Uterus (tissue), 4 donors: ENCODE results near the gene SDC3. TPM values are rescaled to one million over a fixed set of nuclear protein-coding genes. Genes with fewer than 3 reads are reported as not detected.

Source experiments
- DNase-seq, 2 donors: peaks; one replicate each; pipeline ENCODE4 v3.0.0-alpha.2; 2019 to 2020
- H3K27ac ChIP-seq, 2 donors: fragments of 200-600 bp; sonication (generic); 1 replicate in 1 of 2; 2 replicates in 1 of 2; pipeline ENCODE4 v1.5.1; 2016 to 2018
- H3K27me3 ChIP-seq, 2 donors: fragments of 200-600 bp; sonication (generic); one replicate each; pipeline ENCODE4 v1.5.1; 2018 to 2019; ENCODE audit warnings: control low read depth in 1 of 2
- H3K36me3 ChIP-seq, 2 donors: fragments of 200-600 bp; sonication (generic); one replicate each; pipeline ENCODE4 v1.5.1; 2019; ENCODE audit warnings: control low read depth in 1 of 2
- H3K4me1 ChIP-seq, 2 donors: fragments of 200-600 bp; sonication (generic); one replicate each; pipeline ENCODE4 v1.5.1; 2018 to 2019; ENCODE audit warnings: control low read depth in 1 of 2
- H3K4me3 ChIP-seq, 2 donors: fragments of 200-600 bp; sonication (generic); 1 replicate in 1 of 2; 2 replicates in 1 of 2; pipeline ENCODE4 v1.5.1; 2018 to 2019; ENCODE audit warnings: mild to moderate bottlenecking in 1 of 2
- H3K9me3 ChIP-seq, 2 donors: fragments of 200-600 bp; sonication (generic); one replicate each; pipeline ENCODE4 v1.5.1; 2019; ENCODE audit warnings: control low read depth in 1 of 2
- POLR2A ChIP-seq, 2 donors: fragments of 450-650 bp; IDR thresholded peaks; one replicate each; pipeline ENCODE4 v1.6.1; 2016; ENCODE audit warnings: antibody characterized with exemption in 2 of 2, mild to moderate bottlenecking in 1 of 2, moderate library complexity in 1 of 2
- intact Hi-C: fragments of 100-400 bp; cut with DNase I; formaldehyde crosslinking; loops from one replicate; pipeline ENCODE4 v1.15.1; 2023; ENCODE audit warnings: low total_unique reads
- total RNA-seq, 4 donors: library from RNA; depleted of rRNA in 3 of 4; stranded (reverse); fragments of >200 nt in 3 of 4; gene quantifications; one replicate each; pipeline versions ENCODE4 v1.1.0 to v1.2.4, GENCODE V29; 2014 to 2023
- TF ChIP-seq, protein P1 (sequence below), 4 experiments: fragments of 200-600 bp in 2 of 4; fragments of 450-650 bp in 2 of 4; sonication (generic) in 2 of 4; IDR thresholded peaks; one replicate each; pipeline ENCODE4 v1.5.1; 2016 to 2019; ENCODE audit warnings: antibody characterized with exemption in 4 of 4, mild to moderate bottlenecking in 2 of 4, moderate library complexity in 1 of 4
- donor health status: DM: yes; HTN: yes; CAD: no.

SDC3 gene
- total RNA-seq, 4 donors from 2014 or later, result 12.4 to 38.3 (median 30.5) TPM

GRCh38 chr1:30907481-30908315, 860 bp downstream of the SDC3 start:
- intact Hi-C loops, result no loop called here
- H3K4me3 ChIP-seq, result peak overlapping the region; percentile 50 to 65
- no peak for TF ChIP-seq POLR2A (IDR thresholded peaks at IDR 0.05)
- TF ChIP-seq, protein P1, sequence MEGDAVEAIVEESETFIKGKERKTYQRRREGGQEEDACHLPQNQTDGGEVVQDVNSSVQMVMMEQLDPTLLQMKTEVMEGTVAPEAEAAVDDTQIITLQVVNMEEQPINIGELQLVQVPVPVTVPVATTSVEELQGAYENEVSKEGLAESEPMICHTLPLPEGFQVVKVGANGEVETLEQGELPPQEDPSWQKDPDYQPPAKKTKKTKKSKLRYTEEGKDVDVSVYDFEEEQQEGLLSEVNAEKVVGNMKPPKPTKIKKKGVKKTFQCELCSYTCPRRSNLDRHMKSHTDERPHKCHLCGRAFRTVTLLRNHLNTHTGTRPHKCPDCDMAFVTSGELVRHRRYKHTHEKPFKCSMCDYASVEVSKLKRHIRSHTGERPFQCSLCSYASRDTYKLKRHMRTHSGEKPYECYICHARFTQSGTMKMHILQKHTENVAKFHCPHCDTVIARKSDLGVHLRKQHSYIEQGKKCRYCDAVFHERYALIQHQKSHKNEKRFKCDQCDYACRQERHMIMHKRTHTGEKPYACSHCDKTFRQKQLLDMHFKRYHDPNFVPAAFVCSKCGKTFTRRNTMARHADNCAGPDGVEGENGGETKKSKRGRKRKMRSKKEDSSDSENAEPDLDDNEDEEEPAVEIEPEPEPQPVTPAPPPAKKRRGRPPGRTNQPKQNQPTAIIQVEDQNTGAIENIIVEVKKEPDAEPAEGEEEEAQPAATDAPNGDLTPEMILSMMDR (IDR thresholded peaks at IDR 0.05), result no peak
- peak overlapping the region; percentile 72 to 75 for H3K27ac ChIP-seq
- H3K4me1 ChIP-seq, result peaks cover 0 to 7% of the 10 kb centered on the region in 2 donors
- H3K36me3 ChIP-seq, result no peaks in the 10 kb centered on the region
- peak in 1 of 2 donors; percentile 36 for DNase-seq
- no peaks in the 10 kb centered on the region for H3K9me3 ChIP-seq
- H3K27me3 ChIP-seq, result no peaks in the 10 kb centered on the region

GRCh38 chr1:30906631-30907441, 1.7 kb downstream of the SDC3 start:
- no peaks in the 10 kb centered on the region for H3K27me3 ChIP-seq
- H3K36me3 ChIP-seq, result no peaks in the 10 kb centered on the region
- TF ChIP-seq, protein P1 (IDR thresholded peaks at IDR 0.05), result no peak
- no peak for TF ChIP-seq POLR2A (IDR thresholded peaks at IDR 0.05)
- DNase-seq, result peak in 1 of 2 donors; percentile 15
- H3K4me1 ChIP-seq, result peaks cover 0 to 15% of the 10 kb centered on the region in 2 donors
- peak overlapping the region; percentile 72 to 75 for H3K27ac ChIP-seq
- peak overlapping the region in 1 of 2 donors; percentile 65 for H3K4me3 ChIP-seq
- H3K9me3 ChIP-seq, result no peaks in the 10 kb centered on the region
- intact Hi-C loops, result no loop called here

- Histone ChIP-seq H3K4me1 (peaks cover 0 to 17% of the 10 kb centered on the region in 2 donors), H3K9me3 (no peaks in the 10 kb centered on the region), H3K4me3 (no peak overlapping the region), H3K36me3 (no peaks in the 10 kb centered on the region), H3K27ac (peak overlapping the region; percentile 18 to 75), H3K27me3 (no peaks in the 10 kb centered on the region)
- TF ChIP-seq, protein P1 (IDR thresholded peaks at IDR 0.05), result no peak
- no peak for TF ChIP-seq POLR2A (IDR thresholded peaks at IDR 0.05)
- intact Hi-C loops, result no loop called here
- no peak for DNase-seq
These were observed 2.5 kb downstream of the SDC3 start for GRCh38 chr1:30905916-30906620.

- H3K4me3 ChIP-seq, result no peak overlapping the region
- TF ChIP-seq, protein P1 (IDR thresholded peaks at IDR 0.05), result no peak
- no peak for TF ChIP-seq POLR2A (IDR thresholded peaks at IDR 0.05)
- peak overlapping the region; percentile 9 to 11 for H3K27ac ChIP-seq
- H3K27me3 ChIP-seq, result no peaks in the 10 kb centered on the region
- DNase-seq, result no peak
- intact Hi-C loops, result no loop called here
- peaks cover 0 to 17% of the 10 kb centered on the region in 2 donors for H3K4me1 ChIP-seq
- no peaks in the 10 kb centered on the region for H3K9me3 ChIP-seq
- no peaks in the 10 kb centered on the region for H3K36me3 ChIP-seq
These were observed 3.2 kb downstream of the SDC3 start for GRCh38 chr1:30905403-30905802.
